ENCODE data around the gene RPL19. TPM values are rescaled to one million over a fixed set of nuclear protein-coding genes. Genes with fewer than 3 reads are reported as not detected.
A peak's percentile ranks its signal among the peaks of the same experiment; 100 is the strongest.

RPL19 gene
- total RNA-seq, 1 donor from 2014 or later: 1,851 TPM

- peaks cover 3% of the 10 kb centered on the region for H3K36me3 Mint-ChIP-seq (ENCODE audit: low read depth, unreplicated experiment)
- TF ChIP-seq CTCF (IDR thresholded peaks at IDR 0.05; ENCODE audit: unreplicated experiment): peak; percentile 72
- DNase-seq (ENCODE audit: low spot score): peak; percentile 74
- no peak overlapping the region for H3K27ac Mint-ChIP-seq (ENCODE audit: unreplicated experiment)
- H3K4me3 Mint-ChIP-seq (ENCODE audit: unreplicated experiment): peak overlapping the region; percentile 93
- no peaks in the 10 kb centered on the region for H3K9me3 Mint-ChIP-seq (ENCODE audit: unreplicated experiment)
- H3K27me3 Mint-ChIP-seq (ENCODE audit: unreplicated experiment): peaks cover 7% of the 10 kb centered on the region
- peaks cover 16% of the 10 kb centered on the region for H3K4me1 Mint-ChIP-seq (ENCODE audit: unreplicated experiment)
Observed at GRCh38 chr17:39164675-39165143, 35.4 kb upstream of the RPL19 start.

- DNase-seq (ENCODE audit: low spot score): peak; percentile 22
- H3K27me3 Mint-ChIP-seq (ENCODE audit: unreplicated experiment): peaks cover 7% of the 10 kb centered on the region
- TF ChIP-seq CTCF (IDR thresholded peaks at IDR 0.05; ENCODE audit: unreplicated experiment): no peak
Observed at GRCh38 chr17:39165178-39165840, 34.8 kb upstream of the RPL19 start.

GRCh38 chr17:39165841-39166349 lies 34.2 kb upstream of the RPL19 start, which contains the start of gene ARL5C:
Gene ARL5C (minus strand): TSS chr17:39166161. CDS start chr17:39165760, 401 bp downstream.
- Mint-ChIP-seq H3K27me3 (ENCODE audit: unreplicated experiment) (peaks cover 8% of the 10 kb centered on the region), H3K36me3 (ENCODE audit: low read depth, unreplicated experiment) (peaks cover 3% of the 10 kb centered on the region), H3K4me1 (ENCODE audit: unreplicated experiment) (peaks cover 16% of the 10 kb centered on the region), H3K9me3 (ENCODE audit: unreplicated experiment) (no peaks in the 10 kb centered on the region), H3K4me3 (ENCODE audit: unreplicated experiment) (peak within 1 kb of the TSS; percentile 93), H3K27ac (ENCODE audit: unreplicated experiment) (no peak within 1 kb of the TSS)
- no peak for TF ChIP-seq CTCF (IDR thresholded peaks at IDR 0.05; ENCODE audit: unreplicated experiment)
- DNase-seq (ENCODE audit: low spot score): no peak

More at GRCh38 chr17:39165178-39165840, 34.8 kb upstream of the RPL19 start:
- Mint-ChIP-seq H3K36me3 (ENCODE audit: low read depth, unreplicated experiment) (peaks cover 3% of the 10 kb centered on the region), H3K4me3 (ENCODE audit: unreplicated experiment) (peak overlapping the region; percentile 93), H3K4me1 (ENCODE audit: unreplicated experiment) (peaks cover 16% of the 10 kb centered on the region), H3K27ac (ENCODE audit: unreplicated experiment) (no peak overlapping the region), H3K9me3 (ENCODE audit: unreplicated experiment) (no peaks in the 10 kb centered on the region)

GRCh38 chr17:39166437-39167335 lies 33.4 kb upstream of the RPL19 start:
- Mint-ChIP-seq H3K9me3 (ENCODE audit: unreplicated experiment) (no peaks in the 10 kb centered on the region), H3K27ac (ENCODE audit: unreplicated experiment) (no peak overlapping the region), H3K4me3 (ENCODE audit: unreplicated experiment) (peak overlapping the region; percentile 40), H3K27me3 (ENCODE audit: unreplicated experiment) (peaks cover 8% of the 10 kb centered on the region), H3K4me1 (ENCODE audit: unreplicated experiment) (peaks cover 16% of the 10 kb centered on the region), H3K36me3 (ENCODE audit: low read depth, unreplicated experiment) (peaks cover 3% of the 10 kb centered on the region)
- no peak for TF ChIP-seq CTCF (IDR thresholded peaks at IDR 0.05; ENCODE audit: unreplicated experiment)
- DNase-seq (ENCODE audit: low spot score): no peak

Measured in endothelial cell (in vitro differentiated cells).